Central memory CD8-positive, alpha-beta T cell (primary cell): Measurements from ENCODE around the gene CPEB1.

Experiments used
- ATAC-seq: fragments of 150-1000 bp; cut with Tn5 transposase; replicated peaks from 2 replicates; pipeline ENCODE4 v1.10.0; 2022; ENCODE audit warnings: mild to moderate bottlenecking, moderate FRiP score, moderate number of reproducible peaks; ENCODE audit not compliant: poor library complexity, severe bottlenecking; ENCODE audit errors: extremely low read depth
- DNase-seq, 2 donors: peaks; one replicate each; pipeline ENCODE4 v3.0.0; 2021; ENCODE audit warnings: low spot score in 2 of 2
- H3K27ac Mint-ChIP-seq: one replicate; pipeline ENCODE4 v1.8.0; 2022; ENCODE audit warnings: low read depth, mild to moderate bottlenecking, moderate library complexity, mixed read lengths
- H3K27me3 Mint-ChIP-seq: one replicate; pipeline ENCODE4 v1.8.0; 2022; ENCODE audit warnings: mixed read lengths
- H3K36me3 Mint-ChIP-seq: one replicate; pipeline ENCODE4 v1.8.0; 2022; ENCODE audit warnings: mild to moderate bottlenecking, moderate library complexity, mixed read lengths; ENCODE audit not compliant: insufficient read depth
- H3K4me1 Mint-ChIP-seq: one replicate; pipeline ENCODE4 v1.8.0; 2022; ENCODE audit warnings: mixed read lengths
- H3K4me3 Mint-ChIP-seq: one replicate; pipeline ENCODE4 v1.8.0; 2022; ENCODE audit warnings: mild to moderate bottlenecking, moderate library complexity, mixed read lengths
- H3K9me3 Mint-ChIP-seq: one replicate; pipeline ENCODE4 v1.8.0; 2022; ENCODE audit warnings: mixed read lengths

Gene CPEB1

GRCh38 chr15:82548700-82549099, 98.5 kb downstream of the CPEB1 start:
- ATAC-seq (no peak), DNase-seq (no peak)
- Mint-ChIP-seq H3K27me3 (peaks cover 46% of the 10 kb centered on the region), H3K36me3 (no peaks in the 10 kb centered on the region), H3K4me3 (no peak overlapping the region), H3K27ac (no peak overlapping the region), H3K4me1 (no peaks in the 10 kb centered on the region), H3K9me3 (no peaks in the 10 kb centered on the region)

GRCh38 chr15:82545478-82545877, 101.7 kb downstream of the CPEB1 start:
- H3K4me3 Mint-ChIP-seq, result no peak overlapping the region
- DNase-seq, result no peak
- H3K27me3 Mint-ChIP-seq, result peaks cover 23% of the 10 kb centered on the region
- ATAC-seq, result no peak
- peaks cover 7% of the 10 kb centered on the region for H3K36me3 Mint-ChIP-seq
- H3K27ac Mint-ChIP-seq, result no peak overlapping the region
- no peaks in the 10 kb centered on the region for H3K9me3 Mint-ChIP-seq
- peaks cover 8% of the 10 kb centered on the region for H3K4me1 Mint-ChIP-seq

DNA sequence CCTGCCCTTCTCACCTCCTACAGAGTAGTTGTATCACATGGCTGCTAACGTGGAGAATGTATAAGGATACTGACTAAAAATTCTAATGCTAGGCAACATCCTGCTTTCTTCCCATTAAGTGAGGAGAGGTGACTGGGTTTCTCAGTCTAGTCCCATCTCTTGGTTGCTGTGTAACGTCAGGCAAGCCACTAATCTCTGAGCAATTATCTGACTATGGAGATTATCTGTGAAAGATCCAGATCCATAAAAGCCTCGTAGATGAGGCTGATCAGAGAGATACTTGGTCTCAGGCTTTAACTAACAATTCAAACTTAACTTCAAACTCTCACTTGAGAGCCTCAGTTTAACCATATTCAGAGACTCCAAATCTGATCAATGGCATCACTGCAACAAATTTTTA, 102.2 kb downstream of the CPEB1 start:
- Mint-ChIP-seq H3K36me3 (peaks cover 11% of the 10 kb centered on the region), H3K9me3 (no peaks in the 10 kb centered on the region), H3K4me1 (peaks cover 8% of the 10 kb centered on the region), H3K27me3 (peaks cover 18% of the 10 kb centered on the region), H3K4me3 (no peak overlapping the region), H3K27ac (no peak overlapping the region)
- ATAC-seq (no peak), DNase-seq (no peak)

GRCh38 chr15:82544431-82544830, 102.7 kb downstream of the CPEB1 start:
- no peak for DNase-seq
- Mint-ChIP-seq H3K4me3 (no peak overlapping the region), H3K36me3 (peaks cover 17% of the 10 kb centered on the region), H3K27me3 (peaks cover 14% of the 10 kb centered on the region), H3K9me3 (no peaks in the 10 kb centered on the region), H3K27ac (no peak overlapping the region), H3K4me1 (peaks cover 8% of the 10 kb centered on the region)
- no peak for ATAC-seq

- H3K36me3 Mint-ChIP-seq, result peaks cover 28% of the 10 kb centered on the region
Measured at GRCh38 chr15:82543160-82543559, 104.0 kb downstream of the CPEB1 start.

DNA sequence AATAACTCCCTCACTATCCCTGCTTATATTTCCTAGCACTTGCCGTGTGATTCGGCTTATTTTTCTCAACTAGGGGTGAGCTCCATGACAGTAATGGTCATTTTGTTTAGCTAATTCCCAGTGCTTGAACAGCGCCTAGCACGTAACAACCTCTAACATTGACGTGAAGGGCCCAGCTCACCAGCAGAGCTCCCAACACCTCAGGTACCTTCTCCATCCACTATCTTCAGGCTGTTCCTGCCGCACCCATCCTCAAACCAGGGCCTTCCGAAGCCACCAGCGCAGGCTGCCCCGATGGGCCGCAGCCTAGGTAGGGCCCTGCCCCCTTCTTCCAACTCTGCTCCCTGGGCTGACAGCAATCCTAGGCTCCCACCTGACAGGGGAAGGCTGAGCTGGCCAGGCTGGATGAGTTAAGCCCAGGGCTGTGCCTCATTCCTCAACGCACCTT, 106.2 kb downstream of the CPEB1 start:
- H3K36me3 Mint-ChIP-seq, result peaks cover 49% of the 10 kb centered on the region
- H3K27me3 Mint-ChIP-seq, result peaks cover 10% of the 10 kb centered on the region
- no peaks in the 10 kb centered on the region for H3K9me3 Mint-ChIP-seq
- H3K4me3 Mint-ChIP-seq, result peak overlapping the region; percentile 90
- ATAC-seq (no peak), DNase-seq (no peak)
- peak overlapping the region; percentile 93 for H3K27ac Mint-ChIP-seq
- H3K4me1 Mint-ChIP-seq, result peaks cover 34% of the 10 kb centered on the region

More at GRCh38 chr15:82543160-82543559, 104.0 kb downstream of the CPEB1 start:
- DNase-seq (no peak), ATAC-seq (no peak)
- Mint-ChIP-seq H3K27me3 (peaks cover 14% of the 10 kb centered on the region), H3K9me3 (no peaks in the 10 kb centered on the region), H3K4me1 (peaks cover 21% of the 10 kb centered on the region), H3K4me3 (no peak overlapping the region), H3K27ac (no peak overlapping the region)

DNA sequence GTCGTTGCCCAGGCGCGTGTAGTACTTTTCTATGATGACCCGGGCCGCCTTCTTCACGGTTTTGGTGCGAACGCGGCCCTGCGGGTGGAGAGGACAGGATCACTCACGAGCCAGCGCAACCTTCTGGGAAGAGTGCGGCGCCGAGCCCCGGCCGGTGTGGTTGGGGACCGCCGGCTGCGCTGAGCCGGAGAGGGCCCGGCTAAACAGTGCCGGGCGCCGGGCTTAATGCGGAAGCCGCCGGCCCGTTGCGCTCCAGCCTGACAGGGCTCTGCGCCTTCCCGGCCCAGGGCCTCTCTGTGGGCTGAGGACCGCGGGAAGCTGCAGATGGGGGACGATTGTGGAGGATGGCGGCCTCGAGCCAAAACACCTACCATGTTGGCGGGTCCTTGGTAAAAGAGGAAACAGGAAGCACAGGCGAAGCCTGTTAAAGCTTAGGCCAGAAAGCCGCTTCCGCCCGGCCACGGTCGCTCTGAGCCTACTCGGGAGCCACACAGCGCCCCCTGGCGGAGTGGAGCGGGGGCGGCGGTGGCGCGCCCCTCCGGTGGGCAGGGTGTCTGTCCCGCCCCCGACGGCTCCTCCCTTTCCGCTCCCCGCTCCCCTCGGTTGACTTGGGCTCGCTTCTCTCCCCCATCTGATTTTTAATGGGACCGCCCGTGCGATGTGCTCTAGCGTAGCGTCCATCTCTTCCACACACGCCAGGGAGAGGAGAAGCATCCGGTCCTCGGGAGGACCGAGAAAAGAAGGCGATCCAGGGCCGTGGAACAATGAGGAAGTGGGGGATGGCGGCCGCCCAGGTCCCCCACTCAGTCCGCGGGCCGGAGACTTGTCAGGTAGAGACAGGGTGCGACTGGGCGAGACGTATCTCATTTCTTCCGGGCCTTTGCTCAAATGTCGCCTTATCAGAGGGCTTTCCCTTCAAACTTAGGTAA, 106.8 kb downstream of the CPEB1 start, which contains the start of gene RPS17:
Gene RPS17 (minus strand): TSS at position 403 of the 929 bp plus-strand sequence. CDS start 29 bp downstream, at position 374.
- no peaks in the 10 kb centered on the region for H3K9me3 Mint-ChIP-seq
- ATAC-seq (peak; percentile 93), DNase-seq (peak; percentile 98 to 99)
- H3K27me3 Mint-ChIP-seq, result peaks cover 3% of the 10 kb centered on the region
- peak within 1 kb of the TSS; percentile 93 for H3K27ac Mint-ChIP-seq
- peaks cover 35% of the 10 kb centered on the region for H3K4me1 Mint-ChIP-seq
- peak within 1 kb of the TSS; percentile 90 for H3K4me3 Mint-ChIP-seq
- peaks cover 51% of the 10 kb centered on the region for H3K36me3 Mint-ChIP-seq

- peaks cover 54% of the 10 kb centered on the region for H3K36me3 Mint-ChIP-seq
- DNase-seq, result no peak
- H3K4me3 Mint-ChIP-seq, result peak overlapping the region; percentile 90
- peaks cover 35% of the 10 kb centered on the region for H3K4me1 Mint-ChIP-seq
- H3K9me3 Mint-ChIP-seq, result no peaks in the 10 kb centered on the region
- H3K27ac Mint-ChIP-seq, result peak overlapping the region; percentile 93
- ATAC-seq, result peak; percentile 25
- H3K27me3 Mint-ChIP-seq, result no peaks in the 10 kb centered on the region
Measured at GRCh38 chr15:82539691-82540054, 107.5 kb downstream of the CPEB1 start.

DNA sequence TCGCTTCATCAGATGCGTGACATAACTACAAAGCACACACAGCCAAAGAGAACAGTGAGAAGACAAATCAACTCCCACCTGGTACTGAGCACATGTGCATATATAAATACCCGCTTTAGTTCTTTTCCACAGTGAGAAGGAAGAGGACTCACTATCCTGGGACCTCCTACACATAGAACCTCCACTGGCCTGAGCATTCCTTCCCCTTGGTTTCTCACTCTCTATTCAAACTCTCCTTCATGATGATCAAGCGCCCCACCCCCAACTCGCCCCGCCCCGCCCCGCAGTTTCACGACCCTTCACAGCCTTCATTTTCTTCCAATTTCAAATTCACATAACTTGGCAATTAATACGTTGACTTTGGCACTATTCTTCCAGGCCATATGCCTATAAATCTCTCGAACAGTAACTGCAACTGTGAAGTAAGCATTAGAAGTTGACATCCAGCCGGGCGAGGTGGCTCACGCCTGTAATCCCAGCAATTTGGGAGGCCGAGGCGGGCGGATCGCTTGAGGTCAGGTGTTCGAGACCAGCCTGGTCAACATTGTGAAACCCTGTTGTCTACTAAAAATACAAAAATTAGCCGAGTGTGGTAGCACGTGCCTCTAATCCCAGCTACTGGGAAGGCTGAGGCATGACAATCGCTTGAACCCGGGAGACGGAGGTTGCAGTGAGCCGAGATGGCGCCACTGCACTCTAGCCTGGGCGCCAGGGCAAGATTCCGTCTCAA, 108.0 kb downstream of the CPEB1 start:
- no peak for ATAC-seq
- peak overlapping the region; percentile 93 for H3K27ac Mint-ChIP-seq
- no peak for DNase-seq
- H3K4me3 Mint-ChIP-seq, result peak overlapping the region; percentile 90
- no peaks in the 10 kb centered on the region for H3K27me3 Mint-ChIP-seq
- peaks cover 56% of the 10 kb centered on the region for H3K36me3 Mint-ChIP-seq
- H3K4me1 Mint-ChIP-seq, result peaks cover 35% of the 10 kb centered on the region
- H3K9me3 Mint-ChIP-seq, result no peaks in the 10 kb centered on the region

DNA sequence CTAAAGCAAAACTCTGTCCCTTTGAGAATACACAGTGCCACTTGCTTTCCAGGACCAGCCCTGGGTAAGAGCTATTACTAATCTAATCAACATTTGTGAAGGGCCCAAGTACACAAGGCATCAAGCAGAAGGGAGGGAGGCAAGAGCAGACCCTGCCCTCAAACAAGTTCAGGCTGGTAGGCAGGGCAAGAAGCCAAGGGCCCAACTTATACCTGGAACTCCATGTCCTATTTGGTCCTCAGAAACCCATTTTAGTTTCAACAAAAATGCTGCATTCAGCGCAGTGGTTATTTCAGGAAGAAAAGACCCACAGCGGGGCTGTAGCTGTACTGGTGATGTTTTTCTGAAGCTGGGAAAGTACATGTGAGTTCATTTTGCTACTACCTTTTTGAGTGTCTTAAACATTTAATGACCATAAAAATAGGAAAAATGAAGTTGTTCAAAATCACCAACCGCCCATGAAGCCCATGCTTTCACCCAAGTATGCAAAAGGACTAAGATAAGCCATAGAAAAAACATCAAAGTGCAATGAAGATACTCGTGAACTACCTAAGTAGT, 109.7 kb downstream of the CPEB1 start:
- Mint-ChIP-seq H3K4me1 (peaks cover 35% of the 10 kb centered on the region), H3K27ac (no peak overlapping the region), H3K27me3 (no peaks in the 10 kb centered on the region), H3K36me3 (peaks cover 57% of the 10 kb centered on the region), H3K4me3 (no peak overlapping the region), H3K9me3 (no peaks in the 10 kb centered on the region)
- ATAC-seq (no peak), DNase-seq (no peak)

- H3K36me3 Mint-ChIP-seq, result peaks cover 59% of the 10 kb centered on the region
Measured at GRCh38 chr15:82536409-82537350, 110.5 kb downstream of the CPEB1 start.

More at GRCh38 chr15:82536409-82537350, 110.5 kb downstream of the CPEB1 start:
- Mint-ChIP-seq H3K4me3 (no peak overlapping the region), H3K27ac (no peak overlapping the region), H3K27me3 (no peaks in the 10 kb centered on the region), H3K4me1 (peaks cover 35% of the 10 kb centered on the region), H3K9me3 (no peaks in the 10 kb centered on the region)
- DNase-seq (no peak), ATAC-seq (no peak)
